ENCODE results near the gene ZMYND12. TPM values are rescaled to one million over a fixed set of nuclear protein-coding genes. Genes with fewer than 3 reads are reported as not detected.

Gene ZMYND12
- total RNA-seq, 1 donor from 2014 or later: 0.84 TPM

GRCh38 chr1:42450061-42450460 is 5.8 kb downstream of the ZMYND12 start:
- ATAC-seq (no peak), DNase-seq (no peak)
- intact Hi-C loops (cut with micrococcal nuclease): loop anchor here (10.0 kb wide), 1 partner anchor 105 kb away; no protein-coding TSS in a partner anchor

DNA sequence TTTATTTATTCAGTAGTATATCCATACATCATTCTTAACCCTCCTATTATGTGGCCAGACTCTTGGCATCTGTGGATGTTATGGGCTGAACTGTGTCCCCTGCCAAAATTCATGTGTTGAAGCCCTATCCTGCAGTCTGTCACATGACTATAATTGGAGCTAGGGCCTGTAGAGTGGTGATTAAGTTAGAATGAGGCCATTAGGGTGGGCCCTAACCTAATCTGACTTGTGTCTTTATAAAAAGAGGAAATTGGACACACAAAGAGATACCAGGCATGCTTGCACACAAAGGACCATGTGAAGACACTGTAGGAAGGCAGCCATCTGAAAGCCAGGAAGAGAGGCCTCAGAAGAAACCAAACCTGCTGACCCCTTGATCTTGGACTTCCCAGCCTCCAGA is 6.6 kb downstream of the ZMYND12 start:
- no peak for DNase-seq
- ATAC-seq: no peak
- intact Hi-C loops (cut with micrococcal nuclease): no loop called here

DNA sequence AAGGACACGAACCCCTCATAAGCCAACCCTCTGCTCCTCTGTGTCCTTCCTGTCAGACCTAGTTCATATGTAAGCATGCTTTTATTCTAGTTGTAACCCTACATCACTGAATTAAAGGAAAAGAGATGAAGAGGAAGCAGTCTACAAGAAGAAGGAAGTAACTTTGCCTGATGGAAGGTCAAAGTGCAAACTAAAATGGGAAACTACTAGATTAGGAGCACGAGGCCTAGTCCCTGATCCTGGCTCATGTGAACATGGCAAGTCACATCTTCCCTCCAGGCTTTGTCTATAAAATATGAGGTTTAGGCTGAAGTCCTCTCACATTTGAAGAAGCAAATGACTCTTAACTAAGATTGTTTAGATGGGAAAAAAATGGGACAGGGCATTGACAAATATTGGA is 13.2 kb downstream of the ZMYND12 start:
- ATAC-seq (no peak), DNase-seq (no peak)
- intact Hi-C loops (cut with micrococcal nuclease): no loop called here

DNA sequence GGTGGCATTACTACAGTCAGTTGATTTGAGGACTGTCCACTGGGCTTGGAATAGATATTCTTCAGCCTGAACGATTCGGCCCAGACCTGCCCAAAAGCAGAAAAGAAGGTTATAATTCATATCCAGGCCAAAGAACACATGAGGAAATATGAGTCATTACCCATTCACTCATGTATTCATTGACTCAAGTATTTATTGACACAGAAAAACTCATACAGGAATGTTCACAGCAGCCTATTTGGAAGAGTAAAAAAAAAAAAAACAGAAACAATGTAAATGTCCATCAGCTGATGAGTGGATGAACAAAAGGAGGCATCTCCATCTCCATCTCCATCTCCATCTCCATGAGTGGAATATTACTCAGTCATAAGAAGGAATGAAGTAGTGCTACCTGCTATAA is 15.9 kb downstream of the ZMYND12 start:
- DNase-seq (no peak), ATAC-seq (no peak)
- intact Hi-C loops (cut with micrococcal nuclease): no loop called here

DNA sequence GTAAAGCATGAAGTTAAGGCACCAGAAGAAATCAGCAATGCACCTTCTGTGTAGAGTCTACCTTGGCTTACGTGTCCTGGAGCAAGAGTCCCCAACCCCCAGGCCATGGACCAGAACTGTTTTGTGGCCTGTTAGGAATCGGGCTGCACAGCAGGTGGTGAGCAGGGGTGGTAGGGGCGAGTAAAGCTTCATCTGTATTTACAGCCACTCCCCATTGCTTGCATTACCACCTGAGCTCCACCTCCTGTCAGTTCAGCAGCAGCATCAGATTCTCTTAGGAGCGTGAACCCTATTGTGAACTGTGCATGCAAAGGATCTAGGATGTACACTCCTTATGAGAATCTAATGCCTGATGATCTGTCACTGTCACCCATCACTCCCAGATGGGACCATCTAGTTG is 21.5 kb downstream of the ZMYND12 start:
- no peak for ATAC-seq

DNA sequence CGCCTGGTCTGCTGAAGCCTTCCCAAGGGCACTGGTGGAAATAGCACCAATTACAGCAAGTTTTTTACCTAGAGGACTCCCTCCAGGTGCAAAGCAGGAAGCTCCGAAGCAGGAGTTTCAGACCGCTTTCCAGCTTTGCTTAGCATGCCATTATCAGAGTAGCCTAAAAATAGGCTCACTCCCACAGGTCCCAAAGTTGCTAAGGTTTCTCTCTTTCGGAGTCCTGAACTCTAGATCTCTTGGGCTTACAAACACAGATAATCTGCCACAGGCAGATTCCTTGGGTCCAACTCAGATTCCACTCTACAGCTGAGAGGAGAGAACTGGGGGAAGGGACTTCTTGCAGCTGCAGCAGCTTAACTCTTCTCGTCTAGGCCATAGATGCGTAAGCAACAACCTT is 22.5 kb downstream of the ZMYND12 start:
- intact Hi-C loops (cut with micrococcal nuclease): no loop called here
- DNase-seq: no peak
- peak; percentile 24 for ATAC-seq

More for the DNA sequence above, 21.5 kb downstream of the ZMYND12 start:
- DNase-seq: no peak
- intact Hi-C loops (cut with micrococcal nuclease): no loop called here

- DNase-seq: no peak
- peak; percentile 18 for ATAC-seq
- intact Hi-C loops (cut with micrococcal nuclease): no loop called here
These were observed 23.1 kb downstream of the ZMYND12 start for GRCh38 chr1:42432714-42433113.

- intact Hi-C loops (cut with micrococcal nuclease): no loop called here
- ATAC-seq: no peak
- no peak for DNase-seq
These were observed 24.3 kb downstream of the ZMYND12 start for GRCh38 chr1:42431514-42431913.

- DNase-seq (no peak), ATAC-seq (no peak)
- intact Hi-C loops (cut with micrococcal nuclease): no loop called here
These were observed 25.3 kb downstream of the ZMYND12 start for GRCh38 chr1:42430286-42431135.

DNA sequence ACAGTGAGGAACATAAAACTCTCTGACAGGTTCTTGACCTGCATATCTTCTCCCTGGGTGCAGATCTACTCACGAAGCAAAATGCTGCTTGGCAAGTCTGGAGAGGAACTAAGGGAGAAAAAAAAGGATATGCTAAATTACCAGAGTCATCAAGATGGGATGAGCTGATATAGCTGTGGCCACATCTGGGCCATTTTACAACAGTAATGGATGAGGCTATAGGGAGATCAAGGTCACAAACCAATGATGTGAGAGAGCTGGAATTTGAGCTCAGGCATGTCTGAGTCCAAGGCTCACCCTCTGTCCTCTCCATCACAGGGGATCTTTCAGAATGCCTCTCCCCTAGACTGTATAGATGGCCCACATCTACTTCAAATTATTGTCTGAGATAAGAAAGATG is 26.2 kb downstream of the ZMYND12 start:
- intact Hi-C loops (cut with micrococcal nuclease): no loop called here
- ATAC-seq: no peak
- no peak for DNase-seq

DNA sequence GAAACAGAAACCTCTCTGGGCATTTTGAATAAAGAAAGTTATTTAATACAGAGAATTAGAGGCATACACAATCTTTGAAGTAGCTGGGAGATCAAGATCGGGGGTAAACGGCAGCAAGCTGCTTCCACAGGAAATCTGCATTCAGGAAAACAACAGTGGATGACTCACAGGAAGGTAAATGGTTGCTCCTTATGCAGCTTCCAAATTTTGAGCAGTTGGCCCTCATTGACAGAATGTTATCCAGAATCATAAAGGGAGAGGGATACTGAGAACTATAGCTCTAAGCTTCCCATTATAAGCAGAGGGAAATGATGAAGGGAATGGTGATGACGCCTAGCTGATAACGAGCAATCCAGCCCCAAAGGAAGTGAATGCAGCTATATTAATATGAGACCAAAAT is 28.6 kb downstream of the ZMYND12 start:
- ATAC-seq (no peak), DNase-seq (no peak)
- intact Hi-C loops (cut with micrococcal nuclease): no loop called here

GRCh38 chr1:42424201-42424600 is 31.6 kb downstream of the ZMYND12 start:
- ATAC-seq (no peak), DNase-seq (no peak)
- intact Hi-C loops (cut with micrococcal nuclease): no loop called here

GRCh38 chr1:42423681-42424080 is 32.1 kb downstream of the ZMYND12 start:
- ATAC-seq: no peak
- DNase-seq: no peak
- intact Hi-C loops (cut with micrococcal nuclease): no loop called here

- ATAC-seq (peak; percentile 7), DNase-seq (no peak)
These were observed 33.1 kb downstream of the ZMYND12 start for GRCh38 chr1:42422737-42423136.

DNA sequence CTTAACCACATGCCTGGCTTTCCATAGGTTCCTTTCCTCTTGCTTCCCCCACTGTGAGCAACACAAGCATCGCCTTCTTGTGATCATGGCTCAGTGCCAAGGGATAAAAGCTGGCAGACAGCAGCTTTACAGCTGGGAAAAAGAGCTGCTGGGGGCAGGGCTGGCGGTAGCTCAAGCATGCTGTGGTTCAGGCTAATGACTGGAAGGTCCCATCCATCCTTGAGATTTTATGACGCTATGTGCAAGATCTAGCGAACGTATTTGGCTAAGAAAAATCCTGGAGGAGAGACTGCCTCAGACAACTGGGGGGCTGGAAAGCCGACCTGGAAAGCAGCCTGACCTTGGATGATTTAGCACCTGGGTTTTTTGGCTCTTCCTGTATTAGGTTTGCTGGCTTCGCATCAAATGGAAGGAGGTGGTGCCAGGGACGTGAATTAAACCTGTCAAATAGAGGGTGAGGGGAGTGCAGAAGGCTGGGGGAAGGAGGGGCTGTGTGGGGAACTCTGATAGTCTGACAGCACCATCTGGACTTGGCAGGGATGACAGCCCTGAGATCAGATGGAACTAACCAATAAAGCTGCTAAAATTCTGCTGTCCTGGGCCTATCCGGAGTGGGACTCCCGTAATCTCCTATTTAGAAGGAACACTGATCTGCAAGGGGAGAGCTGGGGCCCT is 34.8 kb downstream of the ZMYND12 start:
- intact Hi-C loops (cut with micrococcal nuclease): no loop called here
- peak; percentile 71 for ATAC-seq
- DNase-seq: peak; percentile 68

More at GRCh38 chr1:42422737-42423136, 33.1 kb downstream of the ZMYND12 start:
- intact Hi-C loops (cut with micrococcal nuclease): no loop called here

GRCh38 chr1:42420121-42420520 is 35.7 kb downstream of the ZMYND12 start:
- ATAC-seq (peak; percentile 38), DNase-seq (no peak)
- intact Hi-C loops (cut with micrococcal nuclease): no loop called here

GRCh38 chr1:42419126-42419821 is 36.5 kb downstream of the ZMYND12 start:
- DNase-seq: peak; percentile 80
- ATAC-seq: peak; percentile 89
- intact Hi-C loops (cut with micrococcal nuclease): no loop called here

DNA sequence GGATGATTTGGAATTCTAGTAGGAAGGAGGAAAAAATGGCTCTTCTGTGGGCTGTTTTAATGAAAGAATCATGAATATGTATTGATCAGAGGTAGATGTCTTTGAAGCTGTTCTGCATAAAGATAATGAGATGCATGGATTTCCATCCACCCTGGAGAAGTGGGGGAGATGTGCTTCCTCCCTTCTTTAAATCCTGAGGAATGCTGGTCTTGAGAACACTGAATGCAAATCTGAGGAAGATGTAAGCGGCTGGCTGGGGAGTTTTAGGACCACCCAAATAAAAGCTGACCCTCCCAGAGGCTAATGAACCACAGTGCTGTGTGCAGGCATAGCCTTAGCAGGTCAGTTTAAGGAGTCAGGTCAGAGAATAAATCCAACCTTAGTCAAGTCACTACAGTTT is 37.3 kb downstream of the ZMYND12 start:
- intact Hi-C loops (cut with micrococcal nuclease): no loop called here
- DNase-seq (no peak), ATAC-seq (no peak)

- DNase-seq (peak; percentile 37), ATAC-seq (peak; percentile 30)
- intact Hi-C loops (cut with micrococcal nuclease): no loop called here
These were observed 38.7 kb downstream of the ZMYND12 start for GRCh38 chr1:42417166-42417565.

Data from left ventricle myocardium superior (tissue), 1 donor.